ENCODE data around the gene CLDN16.

DNA sequence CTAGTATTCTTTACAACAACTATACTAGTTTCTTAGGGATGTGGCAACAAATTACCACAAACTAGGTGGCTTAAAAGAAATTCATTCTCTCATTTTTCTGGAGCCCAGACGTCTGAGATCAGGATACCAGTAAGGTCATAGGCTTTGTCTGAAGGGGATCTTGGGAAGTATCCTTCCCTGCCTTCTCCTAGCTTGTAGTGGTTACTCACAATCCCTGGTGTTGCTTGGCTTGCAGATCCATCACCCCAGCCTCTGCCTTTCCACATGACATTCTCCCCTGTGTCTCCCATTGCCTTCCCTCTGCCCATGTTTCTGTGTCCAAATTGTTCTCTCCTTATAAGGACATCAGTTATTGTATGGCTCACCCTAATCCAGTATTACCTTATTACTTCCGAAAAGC lies 41.4 kb upstream of the CLDN16 start:
- TF ChIP-seq EZH2 (IDR thresholded peaks at IDR 0.05) (no peak), POLR2A (IDR thresholded peaks at IDR 0.05; ENCODE audit: borderline replicate concordance, extremely low read depth, insufficient read depth, insufficient read length) (no peak), RAD21 (IDR thresholded peaks at IDR 0.05; ENCODE audit: low read depth) (no peak)

Measured in HCT116 (cell line).